ENCODE data around the gene CHI3L2. TPM values are rescaled to one million over a fixed set of nuclear protein-coding genes. Genes with fewer than 3 reads are reported as not detected.

The CHI3L2 gene
- total and polyA plus RNA-seq, 10 of the 15 experiments (the other 5 are each of a cell fraction or from before 2014, with no cell fraction given), result 37.1 to 508 (median 98.3) TPM

GRCh38 chr1:111242805-111243523, 15.5 kb downstream of the CHI3L2 start:
- Histone ChIP-seq H3K27me3 (replicated peaks in 1 of 2; ENCODE audit: control insufficient read depth in 2 of 2, insufficient read depth in 2 of 2, low read length in 1 of 2) (no peaks in the 10 kb centered on the region), H3K4me2 (ENCODE audit: control insufficient read depth, insufficient read depth) (no peak overlapping the region), H2AFZ (ENCODE audit: control insufficient read depth, low read depth, low read length) (no peak overlapping the region), H3K9me3 (replicated peaks; ENCODE audit: control insufficient read depth, insufficient read depth, low read length) (no peaks in the 10 kb centered on the region), H3K79me2 (ENCODE audit: control insufficient read depth, insufficient read depth, low read length) (no peaks in the 10 kb centered on the region), H3K36me3 (ENCODE audit: control insufficient read depth in 2 of 2, insufficient read depth in 2 of 2, low read length in 1 of 2) (peaks cover 0 to 11% of the 10 kb centered on the region in 2 experiments; a peak in 1 of 4 replicates), H3K9ac (ENCODE audit: control insufficient read depth, insufficient read depth, low read length) (no peak overlapping the region), H3K4me3 (no peak overlapping the region), H4K20me1 (ENCODE audit: control insufficient read depth, insufficient read depth) (no peaks in the 10 kb centered on the region), H3K27ac (ENCODE audit: control insufficient read depth, insufficient read depth) (no peak overlapping the region), H3K4me1 (ENCODE audit: control insufficient read depth, insufficient read depth, low read length) (no peaks in the 10 kb centered on the region)
- intact Hi-C loops (cut with micrococcal nuclease; ENCODE audit: unreplicated experiment) (no loop called here), in situ Hi-C loops (cut with MboI) (no loop called here)
- no peak for DNase-seq (ENCODE audit: low read depth, low spot score)
- ATAC-seq, result no peak
- POLR2A ChIA-PET, result no interaction called here
- SMC1A ChIA-PET (ENCODE audit: uncharacterized antibody, unreplicated experiment), result interaction anchor here (0.8 to 2.7 kb wide), 3 partner anchors 9 to 15 kb away, joined by 3 to 8 read pairs (median 5); no protein-coding TSS in a partner anchor
- RAD21 ChIA-PET (ENCODE audit: unreplicated experiment), result interaction anchor here (0.8 kb wide), 1 partner anchor 8 kb away, joined by 3 read pairs; no protein-coding TSS in a partner anchor
- TF ChIP-seq PML (IDR thresholded peaks at IDR 0.05; ENCODE audit: low read length) (no peak), BCL11A (IDR thresholded peaks at IDR 0.05; ENCODE audit: low read depth, low read length) (no peak)
- no peak for FAIRE-seq
- WGBS (ENCODE audit: insufficient coverage, insufficient replicate concordance, low lambda C conversion rate, missing lambda C conversion rate), result 61% methylated on average over 4 of the region's 4 CpGs
- CTCF ChIA-PET, result interaction anchor here (0.6 to 0.8 kb wide), 2 partner anchors 158 to 213 kb away, joined by 3 read pairs; no protein-coding TSS in a partner anchor
- no TSS peak for BruUV-seq (replicated peaks)

- Histone ChIP-seq H3K9ac (ENCODE audit: control insufficient read depth, insufficient read depth, low read length) (no peak overlapping the region), H3K27me3 (replicated peaks in 1 of 2; ENCODE audit: control insufficient read depth in 2 of 2, insufficient read depth in 2 of 2, low read length in 1 of 2) (no peaks in the 10 kb centered on the region; a peak in 1 of 4 replicates), H3K36me3 (ENCODE audit: control insufficient read depth in 2 of 2, insufficient read depth in 2 of 2, low read length in 1 of 2) (no peaks in the 10 kb centered on the region), H3K4me2 (ENCODE audit: control insufficient read depth, insufficient read depth) (no peak overlapping the region), H3K4me3 (no peak overlapping the region), H3K9me3 (replicated peaks; ENCODE audit: control insufficient read depth, insufficient read depth, low read length) (no peaks in the 10 kb centered on the region), H4K20me1 (ENCODE audit: control insufficient read depth, insufficient read depth) (no peaks in the 10 kb centered on the region), H2AFZ (ENCODE audit: control insufficient read depth, low read depth, low read length) (no peak overlapping the region), H3K4me1 (ENCODE audit: control insufficient read depth, insufficient read depth, low read length) (no peaks in the 10 kb centered on the region), H3K27ac (ENCODE audit: control insufficient read depth, insufficient read depth) (no peak overlapping the region), H3K79me2 (ENCODE audit: control insufficient read depth, insufficient read depth, low read length) (no peaks in the 10 kb centered on the region)
- RAD21 ChIA-PET (ENCODE audit: unreplicated experiment), result no interaction called here
- no TSS peak for BruUV-seq (replicated peaks)
- CTCF ChIA-PET, result no interaction called here
- no peak for DNase-seq (ENCODE audit: low read depth, low spot score)
- SMC1A ChIA-PET (ENCODE audit: uncharacterized antibody, unreplicated experiment), result interaction anchor here (1.2 kb wide), 1 partner anchor 153 kb away, joined by 3 read pairs; no protein-coding TSS in a partner anchor
- FAIRE-seq, result no peak
- POLR2A ChIA-PET, result interaction anchor here (0.6 kb wide), 1 partner anchor 120 kb away, joined by 4 read pairs; no protein-coding TSS in a partner anchor
- WGBS (ENCODE audit: insufficient coverage, insufficient replicate concordance, low lambda C conversion rate, missing lambda C conversion rate), result 75% methylated on average over 5 of the region's 5 CpGs
- ATAC-seq, result no peak
- in situ Hi-C loops (cut with MboI) (no loop called here), intact Hi-C loops (cut with micrococcal nuclease; ENCODE audit: unreplicated experiment) (no loop called here)
- TF ChIP-seq BRCA1 (IDR thresholded peaks at IDR 0.05; ENCODE audit: low read depth, low read length) (no peak), MTA2 (IDR thresholded peaks at IDR 0.05; ENCODE audit: low read depth) (no peak), MAX (IDR thresholded peaks at IDR 0.05; ENCODE audit: low read depth, low read length) (no peak), FOXK2 (IDR thresholded peaks at IDR 0.05) (no peak), BCLAF1 (IDR thresholded peaks at IDR 0.05) (no peak), SMAD5 (IDR thresholded peaks at IDR 0.05; ENCODE audit: low read depth) (no peak), NFYA (IDR thresholded peaks at IDR 0.05; ENCODE audit: borderline replicate concordance, low read depth, low read length) (no peak), SUZ12 (IDR thresholded peaks at IDR 0.05; ENCODE audit: unreplicated experiment) (no peak), RELA (IDR thresholded peaks at IDR 0.05; ENCODE audit: borderline replicate concordance, partially characterized antibody) (no peak), POLR2A (IDR thresholded peaks at IDR 0.05; ENCODE audit: low read depth, low read length) (no peak)
These were observed 19.8 kb downstream of the CHI3L2 start for GRCh38 chr1:111247125-111247838.

Measured in GM12878 (cell line).